GM19452 (cell line): ENCODE measurements around the gene ABHD16A.

Experiments used
- ATAC-seq: cut with Tn5 transposase; IDR thresholded peaks from one replicate; pipeline ENCODE4 v1.9.1; 2021; ENCODE audit not compliant: unreplicated experiment

Gene ABHD16A

GRCh38 chr6:31663126-31663960 is 39.8 kb downstream of the ABHD16A start:
- ATAC-seq, result no peak

GRCh38 chr6:31662124-31662723 is 40.9 kb downstream of the ABHD16A start:
- no peak for ATAC-seq

DNA sequence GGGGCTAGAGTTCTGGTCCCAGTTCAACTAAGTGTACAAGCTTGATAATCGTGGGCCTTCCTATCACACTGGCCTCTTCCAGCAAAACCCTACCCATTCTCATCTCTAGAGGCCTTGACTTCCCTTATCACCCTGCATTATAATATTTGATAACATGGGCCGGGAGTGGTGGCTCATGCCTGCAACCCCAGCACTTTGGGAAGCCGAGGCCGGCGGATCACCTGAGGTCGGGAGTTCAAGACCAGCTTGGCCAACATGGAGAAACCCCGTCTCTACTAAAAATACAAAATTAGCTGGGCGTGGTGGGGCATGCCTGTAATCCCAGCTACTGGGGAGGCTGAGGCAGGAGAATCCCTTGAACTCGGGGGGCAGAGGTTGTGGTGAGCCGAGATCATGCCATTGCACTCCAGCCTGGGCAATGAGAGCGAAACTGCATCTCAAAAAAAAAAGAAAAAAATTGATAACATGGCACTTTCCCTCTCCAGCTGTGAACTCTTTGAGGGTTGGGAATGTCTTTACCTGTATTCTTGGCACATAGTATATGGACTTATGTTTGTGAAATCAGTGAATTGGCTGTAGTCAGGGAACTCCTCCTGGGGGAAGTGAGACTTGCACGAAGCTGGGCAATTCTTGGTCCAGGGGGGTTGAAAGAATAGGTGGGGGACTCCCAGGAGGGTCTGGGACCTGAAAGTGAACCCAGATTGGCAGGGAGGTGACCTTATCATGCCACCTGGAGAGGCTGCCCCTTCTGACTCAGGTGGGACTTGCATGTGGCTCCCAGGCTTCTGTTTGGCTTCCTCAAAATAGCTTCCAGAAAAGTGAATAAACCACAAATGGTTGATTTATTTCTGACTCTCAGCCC is 41.6 kb downstream of the ABHD16A start:
- no peak for ATAC-seq

DNA sequence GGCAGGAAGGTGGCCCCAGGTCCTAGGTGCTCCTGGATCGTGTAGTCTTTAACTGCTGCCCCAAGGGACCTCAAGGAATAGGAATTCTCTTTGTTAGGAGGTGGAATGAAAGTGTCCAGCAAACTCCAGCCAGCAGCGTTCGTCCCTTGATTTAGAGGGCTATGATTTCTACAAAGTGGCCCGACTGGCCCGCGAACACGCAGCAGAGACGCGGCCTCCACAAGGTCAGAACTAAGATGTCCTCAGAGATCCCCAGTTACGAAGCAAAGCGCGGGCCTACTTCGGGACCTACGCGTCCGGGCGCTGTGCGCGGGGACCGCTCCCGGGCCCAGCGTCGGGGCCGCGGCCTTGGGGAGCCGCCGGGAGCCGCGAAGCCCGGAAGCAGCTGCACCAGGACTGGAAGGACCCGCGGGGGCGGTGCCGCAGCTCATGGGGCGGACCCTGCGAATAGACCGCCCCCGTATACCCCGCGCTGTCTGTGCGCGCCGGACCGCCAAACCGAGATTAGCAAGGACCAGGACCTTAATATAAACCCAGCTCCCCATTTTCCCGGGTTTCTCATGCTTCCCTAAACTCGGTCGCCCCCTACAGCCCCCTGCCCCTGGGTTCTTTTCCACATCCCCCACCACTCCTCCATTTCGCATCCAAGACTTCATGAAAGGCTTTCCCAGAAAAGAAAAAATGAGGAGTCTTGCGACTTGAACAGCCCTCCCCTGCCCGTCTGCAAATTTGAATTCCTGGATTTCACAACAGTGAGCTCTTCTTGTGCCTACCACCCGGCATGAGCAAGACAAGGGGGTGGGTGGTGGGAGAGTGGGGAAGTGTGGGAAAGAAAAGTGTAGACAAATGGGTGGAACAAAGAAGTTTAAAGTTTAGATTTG is 42.5 kb downstream of the ABHD16A start, which contains the start of gene C6orf47:
TSS of gene C6orf47 (minus strand) at position 398 of the 881 bp plus-strand sequence. CDS start 831 bp downstream, outside the sequence.
- ATAC-seq, result no peak

DNA sequence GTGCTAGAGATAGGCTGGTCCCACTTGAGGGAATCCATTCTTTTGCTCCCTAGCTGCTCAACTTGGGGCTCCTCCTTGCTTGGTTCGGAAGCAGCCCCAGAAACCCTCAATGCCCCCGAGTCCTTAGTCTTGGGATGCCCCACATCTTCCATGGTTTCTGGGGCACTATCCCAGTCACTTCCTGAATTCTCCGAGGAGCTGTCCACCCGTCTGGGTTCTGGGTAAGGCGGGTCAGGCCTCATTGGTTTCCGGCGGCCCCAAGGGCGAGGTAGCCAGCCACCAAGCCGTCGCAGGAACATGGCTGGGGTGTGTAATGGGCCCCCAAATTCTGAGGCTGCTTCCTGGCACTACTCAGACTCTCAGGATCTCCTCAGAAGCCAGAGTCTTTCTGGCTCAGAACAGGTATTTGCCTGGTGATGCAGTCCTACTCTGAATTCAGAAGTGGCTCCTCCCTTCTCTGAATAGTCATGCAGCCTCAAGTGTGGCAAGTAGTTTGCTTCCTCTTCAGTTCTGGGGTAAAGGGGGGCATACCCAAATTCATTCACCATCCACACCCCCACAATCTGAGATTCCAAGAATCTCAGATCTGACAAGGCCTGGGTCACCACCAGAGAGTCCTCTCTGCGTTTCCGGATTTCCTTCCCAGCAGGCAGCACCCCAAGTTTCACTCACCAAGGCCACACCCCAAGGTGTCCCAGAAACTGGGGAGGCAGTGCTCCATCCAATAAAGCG is 43.3 kb downstream of the ABHD16A start:
- no peak for ATAC-seq

GRCh38 chr6:31658983-31659648 is 44.0 kb downstream of the ABHD16A start:
- no peak for ATAC-seq

DNA sequence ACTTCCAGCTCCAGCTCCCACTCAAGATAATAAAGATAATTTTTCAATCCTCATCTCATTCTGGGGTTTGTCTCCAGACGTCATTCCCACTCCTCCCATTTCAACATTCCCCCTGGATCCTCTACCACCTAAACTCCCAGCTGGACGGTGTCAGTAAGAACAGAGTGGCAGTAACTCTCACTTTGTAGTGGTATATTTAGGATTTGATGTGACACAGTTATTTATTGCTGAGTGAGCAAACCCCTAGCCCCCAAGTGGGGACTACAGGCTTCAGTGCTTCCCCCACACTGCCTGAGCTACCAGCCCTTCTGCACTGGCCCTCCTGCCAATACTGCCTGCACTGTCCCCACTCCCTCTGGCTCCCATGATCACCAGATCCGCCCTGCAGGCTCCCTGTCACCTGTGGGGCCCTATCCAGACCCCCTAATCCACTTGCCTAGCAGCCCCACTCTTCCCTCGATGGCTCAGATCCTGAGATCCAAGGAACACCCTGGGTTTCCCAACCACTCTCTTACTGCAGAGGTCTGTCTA is 44.9 kb downstream of the ABHD16A start:
- no peak for ATAC-seq

DNA sequence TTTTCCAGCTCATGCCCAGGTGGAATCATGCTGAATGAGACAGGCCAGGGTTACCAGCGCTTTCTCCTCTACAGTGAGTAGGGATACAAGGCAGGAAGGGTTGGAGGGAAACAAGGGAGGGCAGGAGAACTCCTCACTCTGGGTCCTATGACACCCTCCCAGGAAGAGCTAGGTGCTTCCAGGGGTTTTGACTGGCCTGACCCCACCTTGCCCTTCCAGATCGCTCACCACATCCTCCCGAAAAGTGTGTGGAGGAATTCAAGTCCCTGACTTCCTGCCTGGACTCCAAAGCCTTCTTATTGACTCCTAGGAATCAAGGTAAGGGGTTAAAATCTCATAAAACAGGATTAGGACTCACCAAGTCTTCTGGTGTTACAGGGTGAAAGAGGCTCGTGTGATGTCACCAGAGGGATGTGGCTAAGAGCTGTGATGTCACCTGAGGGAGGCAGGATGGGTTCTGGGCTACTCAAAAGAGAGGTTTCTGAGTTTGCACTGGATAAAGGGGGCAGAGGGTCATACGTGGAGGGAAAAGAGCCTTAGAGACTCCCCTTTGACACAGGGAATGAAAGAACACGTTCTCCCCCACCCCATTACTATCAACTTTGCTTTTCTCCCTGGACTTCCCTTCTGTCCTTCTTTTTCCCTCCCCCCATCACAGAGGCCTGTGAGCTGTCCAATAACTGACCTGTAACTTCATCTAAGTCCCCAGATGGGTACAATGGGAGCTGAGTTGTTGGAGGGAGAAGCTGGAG is 45.5 kb downstream of the ABHD16A start:
- no peak for ATAC-seq

DNA sequence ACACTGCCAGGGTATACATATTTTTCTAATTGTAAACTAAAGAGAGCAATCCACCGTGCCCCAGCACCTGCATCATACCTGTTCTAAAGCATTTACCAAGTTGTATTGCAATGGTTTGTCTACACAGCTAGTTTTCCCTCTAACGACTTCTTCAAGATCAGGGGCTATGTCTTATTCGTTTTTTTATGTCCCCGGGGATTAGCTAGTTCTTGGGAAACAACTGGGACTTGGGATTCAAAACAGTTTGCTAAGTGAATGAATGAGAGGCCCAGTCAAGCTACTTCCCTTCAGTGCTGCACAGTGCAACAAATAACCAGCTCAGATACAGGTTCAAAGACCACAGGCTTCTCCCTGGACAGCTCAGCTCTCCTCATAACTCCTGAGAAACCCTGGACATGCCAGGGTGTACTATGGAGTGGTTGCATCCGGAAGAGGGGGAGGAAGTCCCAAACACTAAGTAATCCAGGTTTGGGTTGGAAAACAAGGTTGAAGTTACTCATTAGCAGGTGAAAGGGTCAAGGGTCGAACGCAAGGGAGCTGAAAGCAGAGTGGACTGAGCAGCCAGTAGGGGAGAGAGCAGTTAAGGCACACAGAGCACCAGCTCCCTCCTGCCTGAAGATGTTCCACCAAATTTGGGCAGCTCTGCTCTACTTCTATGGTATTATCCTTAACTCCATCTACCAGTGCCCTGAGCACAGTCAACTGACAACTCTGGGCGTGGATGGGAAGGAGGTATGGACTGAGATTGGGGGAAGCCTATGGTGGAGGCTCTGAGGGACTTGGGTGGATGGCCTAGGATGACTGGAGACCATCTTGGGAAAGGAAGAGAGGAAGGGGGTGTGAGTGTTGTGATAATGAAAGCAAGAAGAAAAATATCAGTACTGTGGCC is 47.5 kb downstream of the ABHD16A start, which contains the start of gene APOM:
TSS of gene APOM (plus strand) at position 546 of the 889 bp plus-strand sequence. CDS start at position 619, 73 bp downstream.
- ATAC-seq, result no peak

DNA sequence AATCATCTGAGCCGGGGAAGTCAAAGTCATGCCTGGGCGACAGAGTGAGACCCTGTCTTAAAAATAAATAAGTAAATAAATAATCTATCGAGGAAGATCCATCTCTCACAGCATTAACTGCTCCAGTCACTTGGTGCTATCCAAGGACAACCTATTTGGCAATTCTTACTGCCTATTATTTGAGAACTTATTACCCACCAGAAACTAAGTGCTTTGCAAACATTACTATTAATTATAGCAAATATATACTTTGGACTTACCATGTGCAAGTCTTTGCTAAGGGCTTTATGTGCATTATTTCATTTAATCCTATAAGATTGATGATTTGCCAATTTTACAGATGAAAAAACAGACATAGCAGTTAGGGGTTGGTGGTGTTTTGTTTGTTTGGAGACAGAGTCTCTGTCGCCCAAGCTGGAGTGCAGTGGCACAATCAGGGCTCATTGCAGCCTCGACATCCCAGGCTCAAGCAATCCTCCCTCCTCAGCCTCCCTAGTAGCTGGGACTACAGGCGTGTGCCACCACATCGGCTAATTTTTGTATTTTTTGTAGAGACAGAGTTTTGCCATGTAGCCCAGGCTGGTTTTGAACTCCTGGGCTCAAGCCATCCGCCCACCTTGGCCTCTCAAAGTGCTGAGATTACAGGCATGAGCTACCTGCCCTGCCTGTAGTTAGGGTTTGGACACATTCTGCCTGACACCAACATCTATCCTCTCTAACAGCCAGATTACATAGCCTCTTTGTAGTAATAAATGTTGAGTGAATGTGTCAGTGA is 48.4 kb downstream of the ABHD16A start:
- ATAC-seq, result no peak

DNA sequence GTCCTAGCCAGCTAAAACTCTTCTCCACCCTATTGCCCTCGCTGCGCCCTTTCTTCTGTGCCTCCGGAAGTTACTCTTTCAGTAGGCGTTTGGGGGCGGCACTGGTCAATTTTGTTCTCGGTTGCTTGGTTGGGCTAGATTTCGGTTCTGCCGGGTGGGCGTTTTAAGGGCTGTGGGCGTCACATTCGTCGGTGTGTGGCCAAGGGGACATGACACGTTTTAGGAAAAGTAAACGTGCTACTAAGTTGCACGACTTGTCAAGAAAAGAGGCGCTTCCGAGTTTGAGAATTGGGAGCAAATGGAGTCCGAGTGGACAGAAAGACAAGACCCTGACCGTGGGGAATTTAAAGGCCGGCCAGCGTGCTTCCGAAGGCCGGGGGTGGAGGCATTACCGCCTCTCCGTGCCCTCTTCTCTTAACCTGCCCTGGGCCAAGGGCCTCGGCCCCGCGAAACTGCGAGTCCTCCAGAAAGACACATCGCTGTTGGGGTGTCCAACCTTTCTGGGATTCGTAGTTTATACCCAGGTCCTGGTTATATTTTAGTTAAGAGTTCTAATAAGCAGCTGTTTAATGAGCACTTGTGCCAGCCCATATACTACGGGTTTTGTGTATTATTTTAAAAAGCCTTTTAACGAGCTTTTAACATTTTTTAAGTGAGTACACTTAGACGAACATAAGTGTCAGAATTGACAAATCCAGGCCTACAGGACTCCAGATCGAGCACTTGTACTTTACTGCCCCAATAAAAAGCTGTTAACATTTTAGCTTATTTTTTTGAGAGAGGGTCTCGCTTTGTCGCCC is 50.0 kb downstream of the ABHD16A start:
- peak; percentile 52 for ATAC-seq

GRCh38 chr6:31651602-31652191 is 51.4 kb downstream of the ABHD16A start:
- peak; percentile 19 for ATAC-seq

- ATAC-seq, result no peak
Observed at GRCh38 chr6:31645325-31645724, 57.8 kb downstream of the ABHD16A start.

- no peak for ATAC-seq
Observed at GRCh38 chr6:31643818-31644454, 59.2 kb downstream of the ABHD16A start.
